H1 (cell line): ENCODE results near the gene PSMB1.

ENCODE experiments used
- ATF2 ChIP-seq: IDR thresholded peaks from 2 replicates; pipeline ENCODE4 v1.6.1; 2012; ENCODE audit warnings: low read length, inconsistent platforms
- BRCA1 ChIP-seq: IDR thresholded peaks from 2 replicates; pipeline ENCODE4 v1.6.1; 2012; ENCODE audit warnings: low read depth, low read length, improper control_type of control experiment
- CTCF ChIP-seq, 3 experiments: IDR thresholded peaks; 1 replicate in 2 of 3; 2 replicates in 1 of 3; pipeline versions ENCODE4 v1.5.1 to v1.6.1; 2011; ENCODE audit warnings: low read length in 3 of 3, mild to moderate bottlenecking in 3 of 3, inconsistent platforms in 2 of 3, low read depth in 1 of 3, moderate library complexity in 1 of 3; ENCODE audit not compliant: insufficient read depth in 1 of 3; ENCODE audit errors: control extremely low read depth in 1 of 3
- EGR1 ChIP-seq: IDR thresholded peaks from 2 replicates; pipeline ENCODE4 v1.6.1; 2011; ENCODE audit warnings: low read depth, low read length, borderline replicate concordance
- KDM4A ChIP-seq: IDR thresholded peaks from one replicate; pipeline ENCODE4 v1.7.1; 2012; ENCODE audit warnings: low read depth, mild to moderate bottlenecking, moderate library complexity, low read length, inconsistent platforms; ENCODE audit not compliant: severe bottlenecking
- KDM5A ChIP-seq: fragments of 200-600 bp; IDR thresholded peaks from 2 replicates; pipeline ENCODE4 v1.7.1; 2012; ENCODE audit warnings: mild to moderate bottlenecking, low read length, inconsistent platforms, mixed read lengths
- POLR2AphosphoS5 ChIP-seq: IDR thresholded peaks from 2 replicates; pipeline ENCODE4 v1.6.1; 2011; ENCODE audit warnings: low read depth, low read length
- RAD21 ChIP-seq, 2 experiments: IDR thresholded peaks in 1 of 2; conservative IDR thresholded peaks in 1 of 2; 2 replicates each; pipeline ENCODE4 v1.6.1; 2011; ENCODE audit warnings: low read depth in 2 of 2, low read length in 2 of 2, improper control_type of control experiment in 1 of 2, inconsistent platforms in 1 of 2, mild to moderate bottlenecking in 1 of 2, moderate library complexity in 1 of 2
- SRF ChIP-seq: IDR thresholded peaks from 2 replicates; pipeline ENCODE4 v1.6.1; 2011; ENCODE audit warnings: mild to moderate bottlenecking, low read depth, low read length, moderate library complexity
- TCF12 ChIP-seq: IDR thresholded peaks from 2 replicates; pipeline ENCODE4 v1.6.1; 2011; ENCODE audit warnings: low read depth, mild to moderate bottlenecking, low read length

GRCh38 chr6:170509723-170510018 is 43.4 kb downstream of the PSMB1 start:
- TF ChIP-seq RAD21 (IDR thresholded peaks at IDR 0.05 in 1 of 2, conservative IDR thresholded peaks at IDR 0.05 in 1 of 2; ENCODE audit: low read depth in 2 of 2, low read length in 2 of 2) (no peak), KDM5A (no peak), POLR2AphosphoS5 (no peak), TCF12 (no peak), ATF2 (no peak), CTCF (IDR thresholded peaks at IDR 0.05; ENCODE audit: control extremely low read depth in 1 of 3, insufficient read depth in 1 of 3, low read depth in 1 of 3, low read length in 3 of 3) (no peak), EGR1 (no peak), BRCA1 (no peak), KDM4A (no peak), SRF (no peak)
